Breast epithelium (tissue), 3 donors: ENCODE results near the gene ASCC3.

Source experiments
- CTCF ChIP-seq, 3 donors: fragments of 450-650 bp; IDR thresholded peaks; one replicate each; pipeline ENCODE4 v1.5.1; 2016 to 2017; ENCODE audit warnings: antibody characterized with exemption in 3 of 3, mild to moderate bottlenecking in 3 of 3, moderate library complexity in 3 of 3
- POLR2A ChIP-seq: fragments of 450-650 bp; IDR thresholded peaks from one replicate; pipeline ENCODE4 v1.6.1; 2016; ENCODE audit warnings: antibody characterized with exemption, mild to moderate bottlenecking, moderate library complexity
- POLR2AphosphoS5 ChIP-seq, 3 donors: sonication (generic); formaldehyde crosslinking; IDR thresholded peaks; one replicate each; pipeline ENCODE4 v1.6.1; 2017; ENCODE audit warnings: antibody characterized with exemption in 3 of 3

DNA sequence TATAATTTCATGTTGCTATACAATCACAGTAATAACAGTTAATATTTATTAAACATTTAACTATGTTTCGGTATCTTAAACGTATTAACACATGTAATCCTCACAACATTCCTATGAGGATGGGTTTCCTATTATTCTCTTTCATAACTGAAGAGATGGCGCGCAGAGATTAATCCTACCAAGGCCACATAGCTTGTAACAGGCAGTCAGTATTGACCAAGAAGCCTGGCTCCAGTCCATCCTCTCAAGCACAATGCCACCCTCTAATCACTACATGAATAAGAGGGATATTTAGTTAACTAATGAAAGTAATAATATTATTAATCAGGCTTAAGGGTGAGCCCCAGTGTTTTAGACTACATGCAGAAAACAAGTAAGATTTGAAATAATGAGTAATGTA is 266.7 kb downstream of the ASCC3 start:
- TF ChIP-seq POLR2A, result no peak
- no peak for TF ChIP-seq CTCF (IDR thresholded peaks at IDR 0.05)
- no peak for TF ChIP-seq POLR2AphosphoS5 (IDR thresholded peaks at IDR 0.05)
